Right lobe of liver (tissue), 6 donors: ENCODE data around the gene MALL. TPM values are rescaled to one million over a fixed set of nuclear protein-coding genes. Genes with fewer than 3 reads are reported as not detected.
"Not testable (repeated sequence)": the region's sequence is repeated elsewhere in the genome, so short reads cannot be mapped to it uniquely, and the experiment has no call there.

Source experiments
- ATAC-seq, 4 donors: fragments of 200-7000 bp; cut with Tn5 transposase; one replicate each; pipeline ENCODE4 v1.9.1; 2020; ENCODE audit warnings: mild to moderate bottlenecking in 4 of 4, moderate library complexity in 4 of 4
- DNase-seq, 3 donors: peaks; one replicate each; pipeline ENCODE4 v3.0.0-alpha.2; 2020
- H3K27ac ChIP-seq, 3 donors: fragments of 200-600 bp; one replicate each; pipeline ENCODE4 v1.8.0; 2022
- H3K27me3 ChIP-seq, 2 donors: fragments of 200-600 bp; one replicate each; pipeline ENCODE4 v1.8.0; 2022
- H3K36me3 ChIP-seq, 4 donors: fragments of 200-600 bp; sonication (generic) in 1 of 4; one replicate each; pipeline versions ENCODE4 v1.5.1 to v1.8.0; 2017 to 2022; ENCODE audit warnings: control low read depth in 1 of 4
- H3K4me1 ChIP-seq, 4 donors: fragments of 200-600 bp; sonication (generic) in 1 of 4; one replicate each; pipeline versions ENCODE4 v1.5.1 to v1.8.0; 2017 to 2022; ENCODE audit warnings: control low read depth in 1 of 4
- H3K4me3 ChIP-seq, 3 donors: fragments of 200-600 bp; one replicate each; pipeline ENCODE4 v1.8.0; 2022
- H3K9me3 ChIP-seq, 4 donors: fragments of 200-600 bp; sonication (generic) in 1 of 4; one replicate each; pipeline versions ENCODE4 v1.5.1 to v1.8.0; 2017 to 2022; ENCODE audit warnings: control low read depth in 1 of 4
- WGBS: methylation state at CpG from one replicate; pipeline ENCODE4 v1.1.6; 2018; ENCODE audit warnings: low coverage, low lambda C conversion rate; ENCODE audit not compliant: insufficient coverage; ENCODE audit errors: missing lambda C conversion rate; 5-methylcytosine and 5-hydroxymethylcytosine counted together
- intact Hi-C, 2 donors: fragments of 100-400 bp; cut with DNase I; formaldehyde crosslinking; loops; one replicate each; pipeline versions ENCODE4 v1.11.2 to v1.14.1; 2022
- microRNA-seq, 2 donors: library from miRNA; unstranded; fragments of <30 nt; microRNA quantifications; one replicate each; pipeline ENCODE4, GENCODE V29; 2019 to 2020
- small RNA-seq, 2 experiments: library from RNA; depleted of rRNA; stranded (forward); fragments of <200 nt; gene quantifications; one replicate each; pipeline ENCODE3, GENCODE V24; 2016
- total RNA-seq, 6 experiments: library from RNA; depleted of rRNA in 2 of 6; stranded (reverse); fragments of >200 nt in 2 of 6; fragmentation: NEBNext Ultra II Directional in 3 of 6; extraction: Animal tissue kit (Norgen Biotek cat#: 25700) in 3 of 6; gene quantifications; one replicate each; pipeline versions ENCODE4 v1.1.0 to v1.2.4, GENCODE V29; 2016 to 2023
- donor health status: DM: no; HTN: yes; CAD: no.
- donor health status: DM: no; HTN: no; CAD: no.
- donor health status: DM: no; HTN: no; CAD: no.
- donor health status: DM: no; HTN: yes; CAD: no.
- donor health status: DM: no; HTN: yes; CAD: no.

MALL gene
- total RNA-seq, 6 experiments from 2014 or later, result 1.1 to 3.1 (median 2.2) TPM

- H3K27ac ChIP-seq, H3K9me3 ChIP-seq, ATAC-seq, H3K4me1 ChIP-seq, H3K36me3 ChIP-seq, H3K27me3 ChIP-seq, DNase-seq, intact Hi-C loops, H3K4me3 ChIP-seq: not testable (repeated sequence)
- WGBS, result no CpG with 5 or more reads among the region's 6 CpGs
Measured at GRCh38 chr2:110035384-110035783, 80.2 kb downstream of the MALL start.

GRCh38 chr2:110034935-110035334 is 80.7 kb downstream of the MALL start:
- WGBS, result no CpG with 5 or more reads among the region's 10 CpGs
- H3K4me1 ChIP-seq, H3K27ac ChIP-seq, H3K9me3 ChIP-seq, H3K36me3 ChIP-seq, ATAC-seq, H3K4me3 ChIP-seq, intact Hi-C loops, H3K27me3 ChIP-seq: not testable (repeated sequence)
- peak in 1 of 3 donors; percentile 52 for DNase-seq

Small RNA genes lying within 50 kb of the gene (microRNA-seq; reads per million reads assigned to microRNA genes)
- gene MIR4267, result 0 reads per million in 2 donors
- gene MIR4436B1, result 0 reads per million in 2 donors

Small RNA genes lying within 50 kb of the gene (small RNA-seq; reads per million reads assigned to genes)
- gene MIR4267 (0 reads per million in 2 experiments), gene MIR4436B1 (0 reads per million in 2 experiments)

Other genes with a start within 250 kb of the MALL start
- gene LIMS3, start 217.1 kb downstream of the MALL start, total RNA-seq, result 1 to 10 TPM in 1 of 6 experiments, under 1 TPM in 3, not detected in 2; 0.22 to 1.0 (median 0.34) TPM
- 1 to 10 TPM in 2 of 6 experiments, under 1 TPM in 4; 0.06 to 1.9 (median 0.65) TPM for gene NPHP1, start 89.2 kb upstream of the MALL start, total RNA-seq
- 10 to 100 TPM; 25.4 to 64.0 (median 38.0) TPM for gene MTLN, start 96.7 kb upstream of the MALL start, total RNA-seq